ENCODE results near the gene IPMK. TPM values are rescaled to one million over a fixed set of nuclear protein-coding genes. Genes with fewer than 3 reads are reported as not detected.

The IPMK gene
- total RNA-seq, 2 experiments from 2014 or later: 5.6 to 9.5 TPM

DNA sequence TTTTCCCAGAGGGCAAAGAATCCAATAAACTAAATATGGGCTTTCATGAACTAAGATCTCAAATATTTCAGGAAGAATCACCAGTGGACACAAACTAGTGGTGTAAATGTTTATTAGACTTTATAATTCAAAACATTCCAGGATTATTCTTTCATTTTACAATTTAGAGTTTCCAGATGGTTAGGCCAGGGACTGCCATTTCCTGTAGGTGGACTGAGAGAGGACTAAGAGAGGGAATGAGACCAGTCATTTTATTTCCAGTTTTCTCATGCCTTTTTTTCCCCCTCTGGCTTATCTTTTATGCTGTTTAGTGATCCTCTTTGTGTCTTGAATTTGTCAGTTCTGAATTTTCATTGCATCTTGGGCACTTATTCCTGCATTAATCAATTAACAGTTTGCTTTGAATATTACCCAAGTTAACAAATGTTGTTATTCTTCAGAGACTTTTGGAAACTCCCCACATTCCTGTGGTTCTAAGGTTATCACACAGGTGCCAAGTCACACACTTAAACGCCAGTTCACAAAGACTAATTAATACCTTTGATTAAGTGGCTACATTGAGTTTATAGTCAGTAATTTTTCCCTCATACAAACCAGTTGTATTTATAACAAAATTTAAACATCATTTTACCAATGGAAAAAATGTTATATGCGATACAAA lies 13.5 kb upstream of the IPMK start:
- DNase-seq (ENCODE audit: low spot score): no peak
- H3K9me3 ChIP-seq (ENCODE audit: low read length): no peaks in the 10 kb centered on the region
- ChIA-PET CTCF (ENCODE audit: unreplicated experiment) (no interaction called here), POLR2A (interaction anchor here (1.4 to 1.7 kb wide), 2 partner anchors 10 to 12 kb away, joined by 5 to 11 read pairs; partner anchors contain the start of gene CISD1)
- no peak overlapping the region for H3K4me2 ChIP-seq (ENCODE audit: low read length)
- intact Hi-C loops (cut with micrococcal nuclease; ENCODE audit: unreplicated experiment): no loop called here
- TF ChIP-seq, protein P1, sequence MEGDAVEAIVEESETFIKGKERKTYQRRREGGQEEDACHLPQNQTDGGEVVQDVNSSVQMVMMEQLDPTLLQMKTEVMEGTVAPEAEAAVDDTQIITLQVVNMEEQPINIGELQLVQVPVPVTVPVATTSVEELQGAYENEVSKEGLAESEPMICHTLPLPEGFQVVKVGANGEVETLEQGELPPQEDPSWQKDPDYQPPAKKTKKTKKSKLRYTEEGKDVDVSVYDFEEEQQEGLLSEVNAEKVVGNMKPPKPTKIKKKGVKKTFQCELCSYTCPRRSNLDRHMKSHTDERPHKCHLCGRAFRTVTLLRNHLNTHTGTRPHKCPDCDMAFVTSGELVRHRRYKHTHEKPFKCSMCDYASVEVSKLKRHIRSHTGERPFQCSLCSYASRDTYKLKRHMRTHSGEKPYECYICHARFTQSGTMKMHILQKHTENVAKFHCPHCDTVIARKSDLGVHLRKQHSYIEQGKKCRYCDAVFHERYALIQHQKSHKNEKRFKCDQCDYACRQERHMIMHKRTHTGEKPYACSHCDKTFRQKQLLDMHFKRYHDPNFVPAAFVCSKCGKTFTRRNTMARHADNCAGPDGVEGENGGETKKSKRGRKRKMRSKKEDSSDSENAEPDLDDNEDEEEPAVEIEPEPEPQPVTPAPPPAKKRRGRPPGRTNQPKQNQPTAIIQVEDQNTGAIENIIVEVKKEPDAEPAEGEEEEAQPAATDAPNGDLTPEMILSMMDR (conservative IDR thresholded peaks at IDR 0.05; ENCODE audit: low read length): no peak
- no peak for TF ChIP-seq EZH2phosphoT487 (IDR thresholded peaks at IDR 0.05; ENCODE audit: borderline replicate concordance, low read depth, low read length)
- BruUV-seq (replicated peaks): no TSS peak
- H3K79me2 ChIP-seq (ENCODE audit: insufficient read depth, low read depth, low read length): peaks cover 14% of the 10 kb centered on the region; the same call in 1 of the 2 replicates
- no peaks in the 10 kb centered on the region for H3K9me2 ChIP-seq (ENCODE audit: insufficient read depth, low read length)
- no peak overlapping the region for H3K4me3 ChIP-seq (ENCODE audit: low read depth, low read length, poor library complexity, severe bottlenecking)
- H3K27ac ChIP-seq (ENCODE audit: low read depth, low read length, poor library complexity, severe bottlenecking): no peak overlapping the region
- no peak overlapping the region for H2AFZ ChIP-seq (ENCODE audit: low read length)
- H3K36me3 ChIP-seq (ENCODE audit: insufficient read depth, low read length): peaks cover 80% of the 10 kb centered on the region
- peaks cover 13% of the 10 kb centered on the region for H3K4me1 ChIP-seq (ENCODE audit: insufficient read depth, low read length, poor library complexity, severe bottlenecking)
- peaks cover 9% of the 10 kb centered on the region; the same call in 1 of the 2 replicates for H4K20me1 ChIP-seq (ENCODE audit: insufficient read depth, low read length)

DNA sequence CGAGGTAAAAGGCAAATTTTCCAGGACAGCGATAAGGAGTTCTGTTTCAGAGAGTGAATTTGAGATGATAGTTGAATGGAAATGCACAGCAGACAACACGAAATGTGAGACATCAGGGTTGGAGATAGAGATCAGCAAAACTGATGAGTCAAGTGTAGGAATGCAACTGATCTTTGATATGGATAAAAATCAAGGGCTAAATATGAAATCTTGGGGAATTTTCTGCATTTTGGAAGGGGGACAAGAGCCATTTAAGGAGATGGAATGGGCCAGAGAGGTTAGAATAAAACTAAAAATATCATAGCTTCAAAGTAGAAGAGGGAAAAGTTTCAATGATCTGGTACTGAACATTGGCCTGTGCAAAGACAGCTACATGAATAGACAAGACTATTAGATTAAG lies 12.8 kb upstream of the IPMK start:
- no peak overlapping the region for H2AFZ ChIP-seq (ENCODE audit: low read length)
- H3K4me1 ChIP-seq (ENCODE audit: insufficient read depth, low read length, poor library complexity, severe bottlenecking): peaks cover 13% of the 10 kb centered on the region
- H3K36me3 ChIP-seq (ENCODE audit: insufficient read depth, low read length): peaks cover 82% of the 10 kb centered on the region
- H4K20me1 ChIP-seq (ENCODE audit: insufficient read depth, low read length): peaks cover 9% of the 10 kb centered on the region; the same call in 1 of the 2 replicates
- DNase-seq (ENCODE audit: low spot score): no peak
- H3K9me3 ChIP-seq (ENCODE audit: low read length): no peaks in the 10 kb centered on the region
- BruUV-seq (replicated peaks): TSS peak; percentile 5
- no peak overlapping the region for H3K27ac ChIP-seq (ENCODE audit: low read depth, low read length, poor library complexity, severe bottlenecking)
- intact Hi-C loops (cut with micrococcal nuclease; ENCODE audit: unreplicated experiment): no loop called here
- H3K4me2 ChIP-seq (ENCODE audit: low read length): no peak overlapping the region
- peaks cover 21% of the 10 kb centered on the region; the same call in 1 of the 2 replicates for H3K79me2 ChIP-seq (ENCODE audit: insufficient read depth, low read depth, low read length)
- no peak overlapping the region for H3K4me3 ChIP-seq (ENCODE audit: low read depth, low read length, poor library complexity, severe bottlenecking)
- no peak for TF ChIP-seq EZH2phosphoT487 (IDR thresholded peaks at IDR 0.05; ENCODE audit: borderline replicate concordance, low read depth, low read length)
- TF ChIP-seq, protein P1 (conservative IDR thresholded peaks at IDR 0.05; ENCODE audit: low read length): no peak
- no peaks in the 10 kb centered on the region for H3K9me2 ChIP-seq (ENCODE audit: insufficient read depth, low read length)
- CTCF ChIA-PET (ENCODE audit: unreplicated experiment): interaction anchor here (0.7 kb wide), 1 partner anchor 12 kb away, joined by 3 read pairs; the partner anchor contains the start of gene CISD1
- POLR2A ChIA-PET: interaction anchor here (0.7 to 1.7 kb wide), 4 partner anchors 9 to 15 kb away, joined by 3 to 11 read pairs (median 4); partner anchors contain the start of gene CISD1

DNA sequence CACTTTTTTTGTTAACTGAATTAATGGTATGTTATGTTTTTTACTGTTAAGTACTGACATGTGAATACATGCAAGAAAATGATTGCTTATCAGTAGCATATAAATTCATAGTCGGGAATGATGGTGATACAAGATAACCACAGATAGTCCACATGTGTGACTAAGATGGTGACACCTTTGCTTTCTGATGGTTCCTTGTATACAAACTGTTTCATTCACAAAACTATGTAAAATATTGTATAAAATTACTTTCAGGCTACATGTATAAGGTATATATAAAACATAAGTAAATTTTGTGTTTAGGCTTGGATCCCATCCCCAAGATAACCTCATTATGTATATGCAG lies 11.2 kb upstream of the IPMK start:
- H3K36me3 ChIP-seq (ENCODE audit: insufficient read depth, low read length): peaks cover 70% of the 10 kb centered on the region
- CTCF ChIA-PET (ENCODE audit: unreplicated experiment): no interaction called here
- H3K79me2 ChIP-seq (ENCODE audit: insufficient read depth, low read depth, low read length): peaks cover 29% of the 10 kb centered on the region
- H3K9me3 ChIP-seq (ENCODE audit: low read length): no peaks in the 10 kb centered on the region
- H3K4me2 ChIP-seq (ENCODE audit: low read length): no peak overlapping the region
- intact Hi-C loops (cut with micrococcal nuclease; ENCODE audit: unreplicated experiment): no loop called here
- POLR2A ChIA-PET: no interaction called here
- no peak for DNase-seq (ENCODE audit: low spot score)
- H2AFZ ChIP-seq (ENCODE audit: low read length): no peak overlapping the region
- H4K20me1 ChIP-seq (ENCODE audit: insufficient read depth, low read length): peaks cover 9% of the 10 kb centered on the region; the same call in 1 of the 2 replicates
- no peak overlapping the region for H3K4me3 ChIP-seq (ENCODE audit: low read depth, low read length, poor library complexity, severe bottlenecking)
- H3K9me2 ChIP-seq (ENCODE audit: insufficient read depth, low read length): no peaks in the 10 kb centered on the region
- peaks cover 13% of the 10 kb centered on the region for H3K4me1 ChIP-seq (ENCODE audit: insufficient read depth, low read length, poor library complexity, severe bottlenecking)
- no peak overlapping the region for H3K27ac ChIP-seq (ENCODE audit: low read depth, low read length, poor library complexity, severe bottlenecking)
- BruUV-seq (replicated peaks): no TSS peak
- TF ChIP-seq EZH2phosphoT487 (IDR thresholded peaks at IDR 0.05; ENCODE audit: borderline replicate concordance, low read depth, low read length): no peak
- TF ChIP-seq, protein P1 (conservative IDR thresholded peaks at IDR 0.05; ENCODE audit: low read length): no peak
